Measurements from ENCODE around the gene GAB1.

- TF ChIP-seq ZFP30 (CRISPR knock-in tag; IDR thresholded peaks at IDR 0.05), result no peak
- TF ChIP-seq ESRRG (CRISPR knock-in tag; IDR thresholded peaks at IDR 0.05), result no peak
- TF ChIP-seq, protein P1, sequence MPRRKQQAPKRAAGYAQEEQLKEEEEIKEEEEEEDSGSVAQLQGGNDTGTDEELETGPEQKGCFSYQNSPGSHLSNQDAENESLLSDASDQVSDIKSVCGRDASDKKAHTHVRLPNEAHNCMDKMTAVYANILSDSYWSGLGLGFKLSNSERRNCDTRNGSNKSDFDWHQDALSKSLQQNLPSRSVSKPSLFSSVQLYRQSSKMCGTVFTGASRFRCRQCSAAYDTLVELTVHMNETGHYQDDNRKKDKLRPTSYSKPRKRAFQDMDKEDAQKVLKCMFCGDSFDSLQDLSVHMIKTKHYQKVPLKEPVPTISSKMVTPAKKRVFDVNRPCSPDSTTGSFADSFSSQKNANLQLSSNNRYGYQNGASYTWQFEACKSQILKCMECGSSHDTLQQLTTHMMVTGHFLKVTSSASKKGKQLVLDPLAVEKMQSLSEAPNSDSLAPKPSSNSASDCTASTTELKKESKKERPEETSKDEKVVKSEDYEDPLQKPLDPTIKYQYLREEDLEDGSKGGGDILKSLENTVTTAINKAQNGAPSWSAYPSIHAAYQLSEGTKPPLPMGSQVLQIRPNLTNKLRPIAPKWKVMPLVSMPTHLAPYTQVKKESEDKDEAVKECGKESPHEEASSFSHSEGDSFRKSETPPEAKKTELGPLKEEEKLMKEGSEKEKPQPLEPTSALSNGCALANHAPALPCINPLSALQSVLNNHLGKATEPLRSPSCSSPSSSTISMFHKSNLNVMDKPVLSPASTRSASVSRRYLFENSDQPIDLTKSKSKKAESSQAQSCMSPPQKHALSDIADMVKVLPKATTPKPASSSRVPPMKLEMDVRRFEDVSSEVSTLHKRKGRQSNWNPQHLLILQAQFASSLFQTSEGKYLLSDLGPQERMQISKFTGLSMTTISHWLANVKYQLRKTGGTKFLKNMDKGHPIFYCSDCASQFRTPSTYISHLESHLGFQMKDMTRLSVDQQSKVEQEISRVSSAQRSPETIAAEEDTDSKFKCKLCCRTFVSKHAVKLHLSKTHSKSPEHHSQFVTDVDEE (CRISPR knock-in tag; IDR thresholded peaks at IDR 0.05), result no peak
These were observed 87.6 kb downstream of the GAB1 start for GRCh38 chr4:143424276-143424675.
